DOHH2 (cell line): ENCODE data around the gene MVB12B.

Experiments
- H3F3A ChIP-seq: fragments of 200-600 bp; sonication (generic), shearing (Covaris generic); 2 replicates; pipeline ENCODE4 v1.6.0; 2016; ENCODE audit warnings: antibody characterized with exemption, mild to moderate bottlenecking; ENCODE audit not compliant: control insufficient read depth, insufficient read depth
- H3K27ac ChIP-seq: fragments of 200-600 bp; sonication (generic); 2 replicates; pipeline ENCODE4 v1.5.1; 2014; ENCODE audit warnings: low read depth, mild to moderate bottlenecking, low read length, moderate library complexity
- H3K27me3 ChIP-seq: fragments of 200-600 bp; sonication (generic); 2 replicates; pipeline ENCODE4 v1.6.1; 2014; ENCODE audit warnings: mild to moderate bottlenecking, low read length, mixed read lengths; ENCODE audit not compliant: control insufficient read depth
- H3K36me3 ChIP-seq: fragments of 200-600 bp; sonication (generic); 2 replicates; pipeline ENCODE4 v1.6.1; 2014; ENCODE audit warnings: mild to moderate bottlenecking, low read length, moderate library complexity, mixed read lengths; ENCODE audit not compliant: control insufficient read depth
- H3K4me1 ChIP-seq: fragments of 200-600 bp; sonication (generic); 2 replicates; pipeline ENCODE4 v1.6.1; 2014; ENCODE audit warnings: mild to moderate bottlenecking, low read length, mixed read lengths; ENCODE audit not compliant: control insufficient read depth
- H3K4me2 ChIP-seq: fragments of 200-600 bp; sonication (generic); 2 replicates; pipeline ENCODE4 v1.6.0; 2014; ENCODE audit warnings: mild to moderate bottlenecking, low read length, moderate library complexity
- H3K4me3 ChIP-seq: fragments of 200-600 bp; sonication (generic); 2 replicates; pipeline ENCODE4 v1.5.1; 2014; ENCODE audit warnings: mild to moderate bottlenecking, low read length, mixed read lengths
- H3K79me2 ChIP-seq: fragments of 200-600 bp; sonication (generic); 2 replicates; pipeline ENCODE4 v1.6.1; 2014; ENCODE audit warnings: mild to moderate bottlenecking, low read length, mixed read lengths; ENCODE audit not compliant: control insufficient read depth
- H3K9me2 ChIP-seq: fragments of 200-600 bp; sonication (generic); replicated peaks from 2 replicates; pipeline ENCODE4 v1.6.1; 2014; ENCODE audit warnings: mild to moderate bottlenecking, low read length, mixed read lengths; ENCODE audit not compliant: control insufficient read depth
- H3K9me3 ChIP-seq: fragments of 200-600 bp; sonication (generic); 2 replicates; pipeline ENCODE4 v1.6.1; 2014; ENCODE audit warnings: antibody characterized with exemption, low read length, mixed read lengths; ENCODE audit not compliant: control insufficient read depth, insufficient read depth
- H4K20me1 ChIP-seq: fragments of 200-600 bp; sonication (generic); 2 replicates; pipeline ENCODE4 v1.6.0; 2014; ENCODE audit warnings: low read depth, mild to moderate bottlenecking, antibody characterized with exemption, low read length, moderate library complexity; ENCODE audit not compliant: control insufficient read depth, insufficient read depth
- CTCF ChIP-seq: fragments of 200-600 bp; sonication (generic); IDR thresholded peaks from one replicate; pipeline ENCODE4 v1.5.1; 2014; ENCODE audit warnings: antibody characterized with exemption, mild to moderate bottlenecking, low read depth, low read length; ENCODE audit not compliant: poor library complexity, severe bottlenecking
- EZH2phosphoT487 ChIP-seq: fragments of 200-600 bp; sonication (generic); IDR thresholded peaks from 2 replicates; pipeline ENCODE4 v1.6.1; 2017; ENCODE audit warnings: borderline replicate concordance, mild to moderate bottlenecking, antibody characterized with exemption, low read length, moderate library complexity, mixed read lengths

The MVB12B gene

GRCh38 chr9:126439402-126439765 lies 112.8 kb downstream of the MVB12B start:
- Histone ChIP-seq H3K4me3 (no peak overlapping the region), H3K27me3 (peaks cover 11% of the 10 kb centered on the region), H3K4me2 (no peak overlapping the region), H3K9me2 (no peaks in the 10 kb centered on the region), H3K79me2 (no peaks in the 10 kb centered on the region), H3K36me3 (no peaks in the 10 kb centered on the region), H3K4me1 (no peaks in the 10 kb centered on the region), H3F3A (no peaks in the 10 kb centered on the region), H4K20me1 (no peaks in the 10 kb centered on the region), H3K9me3 (no peaks in the 10 kb centered on the region), H3K27ac (no peak overlapping the region)
- no peak for TF ChIP-seq EZH2phosphoT487
- no peak for TF ChIP-seq CTCF

- H3K79me2 ChIP-seq, result no peaks in the 10 kb centered on the region
- H3K9me2 ChIP-seq, result no peaks in the 10 kb centered on the region
- no peaks in the 10 kb centered on the region for H3F3A ChIP-seq
- TF ChIP-seq EZH2phosphoT487 (no peak), CTCF (no peak)
- H3K36me3 ChIP-seq, result no peaks in the 10 kb centered on the region
- H3K4me1 ChIP-seq, result no peaks in the 10 kb centered on the region
- H3K4me2 ChIP-seq, result no peak overlapping the region
- H3K27ac ChIP-seq, result no peak overlapping the region
- peaks cover 10% of the 10 kb centered on the region for H3K27me3 ChIP-seq
- no peaks in the 10 kb centered on the region for H3K9me3 ChIP-seq
- H4K20me1 ChIP-seq, result no peaks in the 10 kb centered on the region
- H3K4me3 ChIP-seq, result no peak overlapping the region
These were observed 113.4 kb downstream of the MVB12B start for GRCh38 chr9:126439883-126440653.

GRCh38 chr9:126440940-126441339 lies 114.3 kb downstream of the MVB12B start:
- Histone ChIP-seq H3K4me1 (no peaks in the 10 kb centered on the region), H4K20me1 (no peaks in the 10 kb centered on the region), H3K4me2 (no peak overlapping the region), H3K36me3 (no peaks in the 10 kb centered on the region), H3K27me3 (peaks cover 10% of the 10 kb centered on the region), H3F3A (no peaks in the 10 kb centered on the region), H3K27ac (no peak overlapping the region), H3K4me3 (no peak overlapping the region), H3K9me3 (no peaks in the 10 kb centered on the region), H3K79me2 (no peaks in the 10 kb centered on the region), H3K9me2 (no peaks in the 10 kb centered on the region)
- TF ChIP-seq EZH2phosphoT487 (no peak), CTCF (no peak)
